HepG2 (cell line): ENCODE results near the gene POSTN.

Experiments
- ARNT ChIP-seq: fragments of 450-650 bp; IDR thresholded peaks from 2 replicates; pipeline ENCODE4 v1.6.1; 2017
- EZH2 ChIP-seq: conservative IDR thresholded peaks from 2 replicates; pipeline ENCODE4 v1.6.1; 2012; ENCODE audit warnings: mild to moderate bottlenecking, low read depth, low read length, moderate library complexity
- SRF ChIP-seq: IDR thresholded peaks from 2 replicates; pipeline ENCODE4 v1.6.1; 2011; ENCODE audit warnings: mild to moderate bottlenecking, low read depth, low read length, moderate library complexity
- TBP ChIP-seq: sonication (generic); formaldehyde crosslinking; IDR thresholded peaks from 2 replicates; pipeline ENCODE4 v1.5.0; 2020; ENCODE audit warnings: missing genetic modification reagents
- TRIM24 ChIP-seq: sonication (generic); formaldehyde crosslinking; IDR thresholded peaks from 2 replicates; pipeline ENCODE4 v1.8.0; 2022; ENCODE audit warnings: mild to moderate bottlenecking, missing genetic modification reagents
- ZBTB8A ChIP-seq: sonication (generic); formaldehyde crosslinking; IDR thresholded peaks from 2 replicates; pipeline ENCODE4 v1.4.0; 2020; ENCODE audit warnings: mild to moderate bottlenecking, low read depth, missing genetic modification reagents, borderline replicate concordance
- TF ChIP-seq, protein P1 (sequence below): sonication (generic); formaldehyde crosslinking; IDR thresholded peaks from 2 replicates; pipeline ENCODE4 v1.4.0; 2020; ENCODE audit warnings: mild to moderate bottlenecking, low read depth, missing genetic modification reagents
- TF ChIP-seq, protein P2 (sequence below): sonication (generic); formaldehyde crosslinking; IDR thresholded peaks from 2 replicates; pipeline ENCODE4 v1.4.0; 2020; ENCODE audit warnings: missing genetic modification reagents, borderline replicate concordance

DNA sequence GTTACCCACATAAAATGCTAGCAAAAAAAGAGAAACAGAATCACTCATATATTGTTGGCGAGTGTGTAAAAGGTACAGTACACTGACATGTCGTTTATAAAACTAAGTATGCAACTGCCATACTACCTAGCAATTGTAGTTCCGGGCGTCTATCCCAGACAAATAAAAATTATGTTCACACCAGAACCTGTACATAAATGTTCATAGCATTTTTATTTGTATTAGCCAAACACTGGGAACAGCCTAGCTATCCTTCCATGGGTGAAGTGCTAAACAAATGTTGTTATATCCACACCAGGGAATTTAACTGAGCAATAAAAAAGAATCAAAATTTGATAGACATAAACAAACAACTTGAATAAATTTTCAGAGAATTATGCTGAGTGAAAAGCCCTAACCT, 28.9 kb upstream of the POSTN start:
- TF ChIP-seq, protein P1, sequence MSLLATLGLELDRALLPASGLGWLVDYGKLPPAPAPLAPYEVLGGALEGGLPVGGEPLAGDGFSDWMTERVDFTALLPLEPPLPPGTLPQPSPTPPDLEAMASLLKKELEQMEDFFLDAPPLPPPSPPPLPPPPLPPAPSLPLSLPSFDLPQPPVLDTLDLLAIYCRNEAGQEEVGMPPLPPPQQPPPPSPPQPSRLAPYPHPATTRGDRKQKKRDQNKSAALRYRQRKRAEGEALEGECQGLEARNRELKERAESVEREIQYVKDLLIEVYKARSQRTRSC (CRISPR knock-in tag): no peak
- TF ChIP-seq SRF (no peak), TRIM24 (CRISPR knock-in tag) (no peak), EZH2 (no peak), ARNT (no peak), ZBTB8A (CRISPR knock-in tag) (no peak), TBP (CRISPR knock-in tag) (no peak)
- TF ChIP-seq, protein P2, sequence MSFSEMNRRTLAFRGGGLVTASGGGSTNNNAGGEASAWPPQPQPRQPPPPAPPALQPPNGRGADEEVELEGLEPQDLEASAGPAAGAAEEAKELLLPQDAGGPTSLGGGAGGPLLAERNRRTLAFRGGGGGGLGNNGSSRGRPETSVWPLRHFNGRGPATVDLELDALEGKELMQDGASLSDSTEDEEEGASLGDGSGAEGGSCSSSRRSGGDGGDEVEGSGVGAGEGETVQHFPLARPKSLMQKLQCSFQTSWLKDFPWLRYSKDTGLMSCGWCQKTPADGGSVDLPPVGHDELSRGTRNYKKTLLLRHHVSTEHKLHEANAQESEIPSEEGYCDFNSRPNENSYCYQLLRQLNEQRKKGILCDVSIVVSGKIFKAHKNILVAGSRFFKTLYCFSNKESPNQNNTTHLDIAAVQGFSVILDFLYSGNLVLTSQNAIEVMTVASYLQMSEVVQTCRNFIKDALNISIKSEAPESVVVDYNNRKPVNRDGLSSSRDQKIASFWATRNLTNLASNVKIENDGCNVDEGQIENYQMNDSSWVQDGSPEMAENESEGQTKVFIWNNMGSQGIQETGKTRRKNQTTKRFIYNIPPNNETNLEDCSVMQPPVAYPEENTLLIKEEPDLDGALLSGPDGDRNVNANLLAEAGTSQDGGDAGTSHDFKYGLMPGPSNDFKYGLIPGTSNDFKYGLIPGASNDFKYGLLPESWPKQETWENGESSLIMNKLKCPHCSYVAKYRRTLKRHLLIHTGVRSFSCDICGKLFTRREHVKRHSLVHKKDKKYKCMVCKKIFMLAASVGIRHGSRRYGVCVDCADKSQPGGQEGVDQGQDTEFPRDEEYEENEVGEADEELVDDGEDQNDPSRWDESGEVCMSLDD: no peak
